B cell (primary cell): Measurements from ENCODE around the gene MIS18A. TPM values are rescaled to one million over a fixed set of nuclear protein-coding genes. Genes with fewer than 3 reads are reported as not detected.

Source experiments
- ATAC-seq: fragments of 200-7000 bp; cut with Tn5 transposase; one replicate; pipeline ENCODE4 v1.10.0; 2021; ENCODE audit warnings: low read depth, mild to moderate bottlenecking, moderate number of reproducible peaks, moderate library complexity
- CTCF ChIA-PET: fragments of 350-600 bp; sonication (Branson Sonifier 250); formaldehyde crosslinking; loops from one replicate; lab custom pipeline; 2021; ENCODE audit warnings: antibody characterized with exemption, inconsistent platforms; lab: Charles Lee
- POLR2A ChIA-PET: fragments of 350-600 bp; sonication (Branson Sonifier 250); formaldehyde crosslinking; loops from one replicate; lab custom pipeline; 2021; ENCODE audit warnings: antibody characterized with exemption; lab: Charles Lee
- DNase-seq: peaks from one replicate; pipeline ENCODE4 v3.0.0; 2013
- H2AFZ ChIP-seq: 2 replicates; pipeline ENCODE4 v1.6.1; 2012; ENCODE audit warnings: mild to moderate bottlenecking, low read depth, low read length; ENCODE audit not compliant: insufficient read depth, poor library complexity, severe bottlenecking
- H3K27ac ChIP-seq, 2 donors: 1 replicate in 1 of 2; 2 replicates in 1 of 2; pipeline ENCODE4 v1.5.1; 2012 to 2013; ENCODE audit warnings: low read length in 2 of 2, mild to moderate bottlenecking in 2 of 2, moderate library complexity in 1 of 2
- H3K27me3 ChIP-seq, 4 experiments: fragments of 200-600 bp in 1 of 4; sonication (generic) in 1 of 4; replicated peaks in 1 of 4; 1 replicate in 2 of 4; 2 replicates in 2 of 4; pipeline versions ENCODE4 v1.6.1 to v1.7.0; 2013 to 2016; ENCODE audit warnings: low read length in 3 of 4, mild to moderate bottlenecking in 2 of 4, mixed read lengths in 1 of 4, moderate library complexity in 1 of 4; ENCODE audit not compliant: insufficient read depth in 4 of 4, control insufficient read depth in 3 of 4; ENCODE audit errors: control extremely low read depth in 1 of 4
- H3K36me3 ChIP-seq, 2 experiments: replicated peaks in 1 of 2; 1 replicate in 1 of 2; 2 replicates in 1 of 2; pipeline versions ENCODE4 v1.6.1 to v1.7.1; 2013; ENCODE audit warnings: low read length in 1 of 2; ENCODE audit not compliant: insufficient read depth in 2 of 2, control insufficient read depth in 1 of 2; ENCODE audit errors: control extremely low read depth in 1 of 2, extremely low read depth in 1 of 2
- H3K4me1 ChIP-seq, 2 donors: fragments of 200-600 bp in 1 of 2; sonication (generic) in 1 of 2; 1 replicate in 1 of 2; 2 replicates in 1 of 2; pipeline versions ENCODE4 v1.5.1 to v1.6.1; 2013 to 2017; ENCODE audit warnings: low read length in 2 of 2; ENCODE audit not compliant: control insufficient read depth in 2 of 2, insufficient read depth in 2 of 2
- H3K4me2 ChIP-seq: replicated peaks from 2 replicates; pipeline ENCODE3; 2012; ENCODE audit warnings: mild to moderate bottlenecking, low read depth, low read length; ENCODE audit not compliant: poor library complexity, severe bottlenecking
- H3K4me3 ChIP-seq, 5 experiments: fragments of 200-600 bp in 1 of 5; sonication (generic) in 1 of 5; 1 replicate in 3 of 5; 2 replicates in 2 of 5; pipeline versions ENCODE4 v1.5.1 to v1.7.0; 2011 to 2016; ENCODE audit warnings: low read length in 4 of 5, mild to moderate bottlenecking in 4 of 5, low read depth in 2 of 5, control low read depth in 1 of 5, moderate library complexity in 1 of 5; ENCODE audit not compliant: insufficient read depth in 1 of 5; ENCODE audit errors: control extremely low read depth in 1 of 5, extremely low read depth in 1 of 5
- H3K79me2 ChIP-seq: fragments of 200-600 bp; sonication (generic); one replicate; pipeline ENCODE4 v1.6.0; 2016; ENCODE audit warnings: low read length; ENCODE audit not compliant: control insufficient read depth, insufficient read depth
- H3K9ac ChIP-seq: fragments of 200-600 bp; sonication (generic); 2 replicates; pipeline ENCODE4 v1.6.1; 2017; ENCODE audit warnings: mild to moderate bottlenecking, low read length, moderate library complexity
- H3K9me3 ChIP-seq, 3 donors: one replicate each; pipeline versions ENCODE4 v1.6.1 to v1.7.1; 2013; ENCODE audit warnings: low read length in 2 of 3; ENCODE audit not compliant: control insufficient read depth in 2 of 3, insufficient read depth in 1 of 3; ENCODE audit errors: control extremely low read depth in 1 of 3
- H4K20me1 ChIP-seq: 2 replicates; pipeline ENCODE4 v1.6.0; 2012; ENCODE audit warnings: mild to moderate bottlenecking, low read length; ENCODE audit not compliant: insufficient read depth, control insufficient read depth, poor library complexity, severe bottlenecking
- H3K27ac Mint-ChIP-seq: one replicate; pipeline ENCODE4 v1.8.0; 2021; ENCODE audit warnings: mixed read lengths
- H3K27me3 Mint-ChIP-seq: one replicate; pipeline ENCODE4 v1.8.0; 2021; ENCODE audit warnings: mixed read lengths
- H3K4me1 Mint-ChIP-seq: one replicate; pipeline ENCODE4 v1.8.0; 2021; ENCODE audit warnings: mixed read lengths
- H3K4me3 Mint-ChIP-seq: one replicate; pipeline ENCODE4 v1.8.0; 2021; ENCODE audit warnings: mixed read lengths
- H3K9me3 Mint-ChIP-seq: one replicate; pipeline ENCODE4 v1.8.0; 2022; ENCODE audit warnings: mixed read lengths; ENCODE audit not compliant: insufficient read depth
- CTCF ChIP-seq: fragments of 200-600 bp; IDR thresholded peaks from one replicate; pipeline ENCODE4 v1.8.0; 2022; ENCODE audit warnings: antibody characterized with exemption, mild to moderate bottlenecking
- EZH2 ChIP-seq: IDR thresholded peaks from 2 replicates; pipeline ENCODE4 v1.6.1; 2012; ENCODE audit warnings: borderline replicate concordance, low read depth, mild to moderate bottlenecking, moderate library complexity, low read length; ENCODE audit not compliant: insufficient read depth, poor library complexity, severe bottlenecking
- WGBS: methylation state at CpG from one replicate; pipeline ENCODE4 v1.1.5; 2013; ENCODE audit warnings: missing lambda C conversion rate; ENCODE audit not compliant: insufficient coverage; 5-methylcytosine and 5-hydroxymethylcytosine counted together
- intact Hi-C: fragments of 100-400 bp; cut with micrococcal nuclease; formaldehyde crosslinking; loops from one replicate; pipeline ENCODE4 v1.10.0; 2022
- polyA plus RNA-seq: library from polyadenylated mRNA; depleted of rRNA; stranded (reverse); fragments of >200 nt; gene quantifications from 2 replicates; pipeline ENCODE4 v1.2.3, GENCODE V29; 2012
- total RNA-seq, 2 donors: library from RNA; stranded (reverse); fragments of 120-200 nt in 1 of 2; gene quantifications; 1 replicate in 1 of 2; 2 replicates in 1 of 2; pipeline versions ENCODE4 v1.2.3 to v1.2.4, GENCODE V29; 2013 to 2022

MIS18A gene
- total and polyA plus RNA-seq, 2 donors (not counting 1 experiment from before 2014, with no cell fraction given), result 4.0 to 10.4 TPM

DNA sequence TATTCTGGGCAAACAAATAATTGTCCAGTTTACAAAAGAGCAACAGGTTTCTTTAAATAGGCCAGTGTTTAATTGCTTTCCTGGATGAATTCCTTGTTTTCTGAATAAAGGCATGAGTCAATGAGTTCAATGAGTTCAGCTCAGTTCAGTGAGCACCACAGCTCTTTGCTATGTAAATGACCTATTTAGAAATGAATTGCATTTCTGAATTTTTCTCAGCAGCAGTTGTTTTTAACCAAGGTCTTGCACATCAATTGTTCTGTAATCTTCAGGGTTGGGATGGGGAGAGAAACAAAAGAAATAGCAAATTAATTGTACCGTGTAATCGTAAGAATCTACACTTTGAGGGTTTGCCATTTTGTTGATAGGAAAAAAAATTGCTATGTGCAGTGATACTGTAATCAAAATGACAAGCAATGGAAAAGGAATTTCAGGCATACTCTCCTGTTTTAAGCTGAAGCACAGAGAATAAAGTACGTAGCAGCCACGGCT, 45.7 kb downstream of the MIS18A start:
- Histone ChIP-seq H3K36me3 (no peaks in the 10 kb centered on the region), H3K9me3 (peaks cover 0 to 2% (median 0%) of the 10 kb centered on the region in 3 donors), H3K4me3 (no peak overlapping the region), H3K4me2 (no peak overlapping the region), H3K27me3 (no peaks in the 10 kb centered on the region), H3K79me2 (no peaks in the 10 kb centered on the region), H2AFZ (no peak overlapping the region), H3K9ac (no peak overlapping the region), H4K20me1 (no peaks in the 10 kb centered on the region), H3K27ac (no peak overlapping the region), H3K4me1 (no peaks in the 10 kb centered on the region)
- no peaks in the 10 kb centered on the region for H3K4me1 Mint-ChIP-seq
- no peaks in the 10 kb centered on the region for H3K9me3 Mint-ChIP-seq
- POLR2A ChIA-PET, result no interaction called here
- intact Hi-C loops, result no loop called here
- TF ChIP-seq EZH2 (no peak), CTCF (no peak)
- no peak for DNase-seq
- 86% methylated on average over 4 of the region's 4 CpGs for WGBS
- no peak for ATAC-seq
- H3K27me3 Mint-ChIP-seq, result peaks cover 5% of the 10 kb centered on the region
- CTCF ChIA-PET, result no interaction called here
- no peak overlapping the region for H3K4me3 Mint-ChIP-seq
- H3K27ac Mint-ChIP-seq, result no peak overlapping the region

DNA sequence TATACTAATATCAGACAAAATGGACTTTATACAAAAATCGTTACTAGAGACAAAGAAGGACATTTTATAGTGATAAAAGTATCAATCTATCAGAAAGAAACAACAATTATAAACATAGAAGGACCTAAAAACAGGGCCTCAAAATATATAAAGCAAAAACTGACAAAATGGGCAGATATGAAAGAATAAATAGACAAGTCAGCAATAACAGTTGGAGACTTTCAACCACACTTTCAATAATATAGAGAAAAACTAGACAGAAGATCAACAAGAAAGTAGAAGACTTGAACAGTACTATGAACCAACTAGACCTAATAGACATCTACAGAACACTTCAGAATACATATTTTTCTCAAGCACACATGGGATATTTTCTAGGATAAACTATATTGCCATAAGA, 52.4 kb downstream of the MIS18A start:
- Histone ChIP-seq H3K36me3 (no peaks in the 10 kb centered on the region), H2AFZ (no peak overlapping the region), H3K9me3 (peaks cover 0 to 6% (median 0%) of the 10 kb centered on the region in 3 donors), H3K79me2 (no peaks in the 10 kb centered on the region), H3K27ac (no peak overlapping the region), H3K9ac (no peak overlapping the region), H3K4me1 (no peaks in the 10 kb centered on the region), H3K27me3 (no peaks in the 10 kb centered on the region), H3K4me3 (no peak overlapping the region), H4K20me1 (no peaks in the 10 kb centered on the region), H3K4me2 (no peak overlapping the region)
- TF ChIP-seq CTCF (no peak), EZH2 (no peak)
- no CpG with 5 or more reads among the region's 1 CpG for WGBS
- DNase-seq (no peak), ATAC-seq (no peak)
- CTCF ChIA-PET, result no interaction called here
- Mint-ChIP-seq H3K27me3 (peaks cover 4% of the 10 kb centered on the region), H3K27ac (no peak overlapping the region), H3K4me1 (no peaks in the 10 kb centered on the region), H3K9me3 (peaks cover 12% of the 10 kb centered on the region), H3K4me3 (no peak overlapping the region)
- intact Hi-C loops, result no loop called here
- POLR2A ChIA-PET, result no interaction called here

Other genes with a start within 250 kb of the MIS18A start
- not detected in 2 replicates for gene MRAP, start 19.8 kb upstream of the MIS18A start, total RNA-seq
- gene MRAP, start 19.8 kb upstream of the MIS18A start, polyA plus RNA-seq, result not detected in 2 replicates
- 14.9 and 15.2 TPM in 2 replicates for gene URB1, start 114.0 kb upstream of the MIS18A start, total RNA-seq
- 4.7 and 5.9 TPM in 2 replicates for gene URB1, start 114.0 kb upstream of the MIS18A start, polyA plus RNA-seq
- 1.3 and 1.6 TPM in 2 replicates for gene EVA1C, start 133.7 kb upstream of the MIS18A start, total RNA-seq
- 0.68 and 0.84 TPM in 2 replicates for gene EVA1C, start 133.7 kb upstream of the MIS18A start, polyA plus RNA-seq